Subcutaneous adipose tissue (tissue), 4 donors: Measurements from ENCODE around the gene MON2. TPM values are rescaled to one million over a fixed set of nuclear protein-coding genes. Genes with fewer than 3 reads are reported as not detected.

Experiments
- CTCF ChIP-seq: fragments of 450-650 bp; IDR thresholded peaks from one replicate; pipeline ENCODE4 v1.5.1; 2016; ENCODE audit warnings: low read depth, mild to moderate bottlenecking, control low read depth, antibody characterized with exemption, moderate library complexity
- total RNA-seq, 4 donors: library from RNA; depleted of rRNA; stranded (reverse); fragments of >200 nt; gene quantifications; one replicate each; pipeline ENCODE4 v1.1.0, GENCODE V29; 2016

The MON2 gene
- total RNA-seq, 4 donors from 2014 or later: 87.2 to 150 (median 101) TPM

GRCh38 chr12:62536546-62536945 lies 69.9 kb downstream of the MON2 start:
- TF ChIP-seq CTCF: no peak

- TF ChIP-seq CTCF: no peak
Observed at GRCh38 chr12:62537551-62537950, 70.9 kb downstream of the MON2 start.

GRCh38 chr12:62540354-62540753 lies 73.7 kb downstream of the MON2 start:
- TF ChIP-seq CTCF: no peak

- TF ChIP-seq CTCF: no peak
Observed at GRCh38 chr12:62542814-62543213, 76.2 kb downstream of the MON2 start.

- no peak for TF ChIP-seq CTCF
Observed at GRCh38 chr12:62543324-62543723, 76.7 kb downstream of the MON2 start.

GRCh38 chr12:62543741-62544140 lies 77.1 kb downstream of the MON2 start:
- no peak for TF ChIP-seq CTCF

GRCh38 chr12:62552906-62553556 lies 86.4 kb downstream of the MON2 start:
- no peak for TF ChIP-seq CTCF
